ENCODE results near the gene TDRD15.

TDRD15 gene

GRCh38 chr2:21161832-21162614, 38.3 kb downstream of the TDRD15 start:
- DNase-seq (ENCODE audit: low read depth) = no peak
- no peak overlapping the region for H3K4me3 ChIP-seq (ENCODE audit: control insufficient read depth, low read depth, low read length)
- TF ChIP-seq CTCF (IDR thresholded peaks at IDR 0.05; ENCODE audit: control insufficient read depth, insufficient read depth, low read depth, low read length, missing control alignments) = no peak

- TF ChIP-seq CTCF (IDR thresholded peaks at IDR 0.05; ENCODE audit: control insufficient read depth, insufficient read depth, low read depth, low read length, missing control alignments) = no peak
- H3K4me3 ChIP-seq (ENCODE audit: control insufficient read depth, low read depth, low read length) = no peak overlapping the region
- no peak for DNase-seq (ENCODE audit: low read depth)
Measured at GRCh38 chr2:21162615-21162878, 38.8 kb downstream of the TDRD15 start.

DNA sequence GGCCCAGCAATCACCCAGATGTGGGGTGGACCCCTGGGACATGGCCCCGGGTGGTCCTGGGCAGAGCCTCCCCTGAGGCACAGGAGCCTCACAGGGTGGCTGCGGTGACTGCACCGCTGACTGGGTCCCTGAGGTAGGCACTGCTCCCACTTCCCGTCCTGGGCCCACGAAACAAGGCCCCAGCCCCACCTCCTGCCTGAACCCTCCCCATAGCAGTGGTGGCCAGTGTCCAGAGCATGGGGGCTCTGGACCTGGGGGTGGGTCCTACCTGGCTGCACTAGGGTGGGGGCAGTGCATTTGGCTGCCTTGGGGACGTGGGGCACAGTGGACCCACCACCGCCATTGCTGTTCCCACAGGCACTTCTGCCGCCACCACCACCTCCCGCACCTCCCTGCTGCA, 39.4 kb downstream of the TDRD15 start:
- no peak overlapping the region for H3K4me3 ChIP-seq (ENCODE audit: control insufficient read depth, low read depth, low read length)
- no peak for TF ChIP-seq CTCF (IDR thresholded peaks at IDR 0.05; ENCODE audit: control insufficient read depth, insufficient read depth, low read depth, low read length, missing control alignments)
- DNase-seq (ENCODE audit: low read depth) = no peak

DNA sequence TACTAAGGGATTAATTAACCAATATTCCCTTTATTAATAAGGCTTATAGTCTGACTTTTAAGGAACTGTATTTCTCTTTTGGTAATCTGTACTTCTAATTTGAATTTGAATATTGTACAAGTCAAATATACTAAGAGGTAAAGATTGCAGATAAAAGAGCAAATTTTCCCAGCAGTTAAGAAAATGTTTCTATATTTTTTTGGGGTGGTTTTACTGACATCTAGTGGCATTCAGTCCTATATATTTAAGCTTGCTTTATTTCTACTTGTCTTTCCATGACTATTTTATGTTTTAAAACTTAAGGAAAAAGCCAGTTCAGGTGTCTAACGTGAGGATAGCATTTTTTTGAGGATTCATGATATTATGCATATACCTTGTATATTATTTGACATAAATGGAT, 41.6 kb downstream of the TDRD15 start:
- H3K4me3 ChIP-seq (ENCODE audit: control insufficient read depth, low read depth, low read length) = no peak overlapping the region
- TF ChIP-seq CTCF (IDR thresholded peaks at IDR 0.05; ENCODE audit: control insufficient read depth, insufficient read depth, low read depth, low read length, missing control alignments) = no peak
- DNase-seq (ENCODE audit: low read depth) = no peak

DNA sequence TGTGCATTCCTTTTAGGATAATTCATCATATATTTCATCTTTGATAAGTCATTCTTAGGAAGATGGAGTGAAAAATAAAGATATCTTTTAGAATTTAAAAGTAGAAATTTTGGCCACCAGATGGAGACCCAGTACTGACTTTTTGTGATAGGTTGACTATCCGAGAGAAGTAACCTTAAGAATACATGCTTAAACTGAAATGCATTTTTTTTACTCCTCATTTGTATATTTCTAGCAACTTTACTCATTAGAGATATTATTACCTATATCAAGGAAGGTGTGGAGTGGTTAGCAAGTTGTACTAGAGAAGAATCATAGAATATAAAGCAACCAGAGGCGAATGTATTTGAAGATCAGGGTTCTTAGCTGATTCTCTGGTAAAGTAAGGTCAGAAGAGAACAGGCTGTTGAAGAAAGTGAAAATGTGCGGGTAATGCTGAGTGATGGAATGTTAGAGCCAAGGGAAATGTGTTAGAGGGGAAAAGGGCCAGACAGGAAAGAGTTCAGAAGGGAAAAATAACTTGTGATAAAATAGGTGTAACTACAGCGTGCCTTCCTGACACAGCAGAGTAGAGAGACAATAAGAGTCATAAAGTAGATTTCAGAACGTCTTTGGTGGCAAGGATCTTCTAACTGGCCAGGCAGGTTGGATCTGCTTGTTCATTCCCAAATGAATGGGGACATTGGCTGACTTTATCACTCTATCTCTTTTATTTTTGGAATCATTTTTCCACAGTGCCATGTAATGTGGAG, 52.3 kb downstream of the TDRD15 start:
- no peak for TF ChIP-seq CTCF (IDR thresholded peaks at IDR 0.05; ENCODE audit: control insufficient read depth, insufficient read depth, low read depth, low read length, missing control alignments)
- no peak overlapping the region for H3K4me3 ChIP-seq (ENCODE audit: control insufficient read depth, low read depth, low read length)
- DNase-seq (ENCODE audit: low read depth) = no peak

- DNase-seq (ENCODE audit: low read depth) = no peak
- H3K4me3 ChIP-seq (ENCODE audit: control insufficient read depth, low read depth, low read length) = no peak overlapping the region
- no peak for TF ChIP-seq CTCF (IDR thresholded peaks at IDR 0.05; ENCODE audit: control insufficient read depth, insufficient read depth, low read depth, low read length, missing control alignments)
Measured at GRCh38 chr2:21181957-21182356, 58.2 kb downstream of the TDRD15 start.

Measured in AG09309 (cell line).